Activated CD4-positive, alpha-beta T cell treated with anti-CD3 and anti-CD28 coated beads, Interleukin-2, amount 50 U/mL, for 16 hours (primary cell): ENCODE data around the gene NFAT5.
"Not testable (repeated sequence)": the region's sequence is repeated elsewhere in the genome, so short reads cannot be mapped to it uniquely, and the experiment has no call there.

Source experiments
- DNase-seq: peaks from one replicate; pipeline ENCODE4 v3.0.0-alpha.2; 2020

The NFAT5 gene

GRCh38 chr16:69595127-69596036 is 29.6 kb downstream of the NFAT5 start:
- DNase-seq, result no peak

- DNase-seq, result no peak
Measured at GRCh38 chr16:69596801-69597200, 31.0 kb downstream of the NFAT5 start.

GRCh38 chr16:69598045-69598444 is 32.3 kb downstream of the NFAT5 start:
- DNase-seq, result no peak

GRCh38 chr16:69599731-69600130 is 34.0 kb downstream of the NFAT5 start:
- DNase-seq, result no peak

- no peak for DNase-seq
Measured at GRCh38 chr16:69600202-69600601, 34.4 kb downstream of the NFAT5 start.

- DNase-seq, result no peak
Measured at GRCh38 chr16:69601250-69601649, 35.5 kb downstream of the NFAT5 start.

GRCh38 chr16:69606985-69607384 is 41.2 kb downstream of the NFAT5 start:
- DNase-seq, result peak; percentile 23

GRCh38 chr16:69607674-69608073 is 41.9 kb downstream of the NFAT5 start:
- DNase-seq, result no peak

- no peak for DNase-seq
Measured at GRCh38 chr16:69610356-69610755, 44.6 kb downstream of the NFAT5 start.

GRCh38 chr16:69611103-69611640 is 45.4 kb downstream of the NFAT5 start:
- no peak for DNase-seq

GRCh38 chr16:69613378-69614154 is 47.8 kb downstream of the NFAT5 start:
- DNase-seq, result peak; percentile 12

GRCh38 chr16:69615528-69615927 is 49.8 kb downstream of the NFAT5 start:
- no peak for DNase-seq

GRCh38 chr16:69616082-69616481 is 50.3 kb downstream of the NFAT5 start:
- no peak for DNase-seq

GRCh38 chr16:69618307-69618706 is 52.5 kb downstream of the NFAT5 start:
- no peak for DNase-seq

- no peak for DNase-seq
Measured at GRCh38 chr16:69618721-69619120, 53.0 kb downstream of the NFAT5 start.

GRCh38 chr16:69619514-69619913 is 53.7 kb downstream of the NFAT5 start:
- DNase-seq, result no peak

- no peak for DNase-seq
Measured at GRCh38 chr16:69620573-69620972, 54.8 kb downstream of the NFAT5 start.

GRCh38 chr16:69621225-69621624 is 55.5 kb downstream of the NFAT5 start:
- no peak for DNase-seq

GRCh38 chr16:69626256-69626655 is 60.5 kb downstream of the NFAT5 start:
- DNase-seq, result no peak

GRCh38 chr16:69632828-69633227 is 67.1 kb downstream of the NFAT5 start:
- no peak for DNase-seq

- no peak for DNase-seq
Measured at GRCh38 chr16:69633375-69633774, 67.6 kb downstream of the NFAT5 start.

GRCh38 chr16:69636563-69637146 is 70.9 kb downstream of the NFAT5 start:
- DNase-seq, result not testable (repeated sequence)

GRCh38 chr16:69637206-69637865 is 71.6 kb downstream of the NFAT5 start:
- DNase-seq, result not testable (repeated sequence)
